Stomach (tissue), 4 donors: ENCODE measurements around the gene ARHGAP10.

Experiments
- EP300 ChIP-seq: sonication (generic); formaldehyde crosslinking; IDR thresholded peaks from one replicate; pipeline ENCODE4 v1.6.1; 2017; ENCODE audit warnings: antibody characterized with exemption
- POLR2A ChIP-seq, 4 donors: fragments of 450-650 bp; IDR thresholded peaks; one replicate each; pipeline ENCODE4 v1.6.1; 2016; ENCODE audit warnings: antibody characterized with exemption in 4 of 4, control low read depth in 2 of 4, mild to moderate bottlenecking in 1 of 4, moderate library complexity in 1 of 4
- POLR2AphosphoS5 ChIP-seq, 3 donors: sonication (generic); formaldehyde crosslinking; IDR thresholded peaks; one replicate each; pipeline ENCODE4 v1.6.1; 2016; ENCODE audit warnings: antibody characterized with exemption in 3 of 3
- TF ChIP-seq, protein P1 (sequence below), 7 experiments: fragments of 450-650 bp in 4 of 7; fragments of 200-600 bp in 3 of 7; sonication (generic) in 3 of 7; IDR thresholded peaks; one replicate each; pipeline ENCODE4 v1.5.1; 2016 to 2019; ENCODE audit warnings: antibody characterized with exemption in 7 of 7, control low read depth in 2 of 7, mild to moderate bottlenecking in 1 of 7

GRCh38 chr4:147693218-147693617 is 38.7 kb upstream of the ARHGAP10 start:
- TF ChIP-seq, protein P1, sequence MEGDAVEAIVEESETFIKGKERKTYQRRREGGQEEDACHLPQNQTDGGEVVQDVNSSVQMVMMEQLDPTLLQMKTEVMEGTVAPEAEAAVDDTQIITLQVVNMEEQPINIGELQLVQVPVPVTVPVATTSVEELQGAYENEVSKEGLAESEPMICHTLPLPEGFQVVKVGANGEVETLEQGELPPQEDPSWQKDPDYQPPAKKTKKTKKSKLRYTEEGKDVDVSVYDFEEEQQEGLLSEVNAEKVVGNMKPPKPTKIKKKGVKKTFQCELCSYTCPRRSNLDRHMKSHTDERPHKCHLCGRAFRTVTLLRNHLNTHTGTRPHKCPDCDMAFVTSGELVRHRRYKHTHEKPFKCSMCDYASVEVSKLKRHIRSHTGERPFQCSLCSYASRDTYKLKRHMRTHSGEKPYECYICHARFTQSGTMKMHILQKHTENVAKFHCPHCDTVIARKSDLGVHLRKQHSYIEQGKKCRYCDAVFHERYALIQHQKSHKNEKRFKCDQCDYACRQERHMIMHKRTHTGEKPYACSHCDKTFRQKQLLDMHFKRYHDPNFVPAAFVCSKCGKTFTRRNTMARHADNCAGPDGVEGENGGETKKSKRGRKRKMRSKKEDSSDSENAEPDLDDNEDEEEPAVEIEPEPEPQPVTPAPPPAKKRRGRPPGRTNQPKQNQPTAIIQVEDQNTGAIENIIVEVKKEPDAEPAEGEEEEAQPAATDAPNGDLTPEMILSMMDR (IDR thresholded peaks at IDR 0.05) = no peak
- TF ChIP-seq POLR2A (IDR thresholded peaks at IDR 0.05) = no peak
- no peak for TF ChIP-seq POLR2AphosphoS5 (IDR thresholded peaks at IDR 0.05)
- no peak for TF ChIP-seq EP300
